Articular chondrocyte of knee joint (primary cell): ENCODE results near the gene CTSE. TPM values are rescaled to one million over a fixed set of nuclear protein-coding genes. Genes with fewer than 3 reads are reported as not detected.

ENCODE experiments used
- total RNA-seq: library from RNA; depleted of rRNA; stranded (reverse); fragments of >200 nt; gene quantifications from 2 replicates; pipeline ENCODE4 v1.2.3, GENCODE V29; 2012

The CTSE gene
- total RNA-seq: not detected in 2 replicates

DNA sequence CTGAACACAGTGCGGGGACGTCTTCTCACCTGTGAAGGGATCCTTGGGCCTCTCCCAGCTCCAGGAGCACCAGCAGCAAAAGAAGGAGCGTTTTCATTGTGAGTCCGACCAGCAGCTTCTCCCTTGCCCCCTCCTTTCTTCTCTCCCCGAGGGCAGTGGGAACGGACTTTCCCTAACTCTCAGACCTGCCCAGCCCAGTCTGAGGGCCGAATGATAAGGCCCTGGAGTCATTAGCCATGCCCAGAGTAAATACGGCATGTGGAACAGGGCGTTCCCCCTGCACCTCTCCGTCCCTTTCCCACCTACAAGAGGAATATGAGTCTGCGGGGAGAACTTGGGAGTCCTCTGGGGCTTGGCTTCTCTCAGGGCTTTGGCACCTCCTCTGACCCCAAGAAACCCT, at the start of gene CTSE:
TSS of gene CTSE (minus strand) at position 201 of the 400 bp plus-strand sequence. CDS start at position 97, 104 bp downstream.

DNA sequence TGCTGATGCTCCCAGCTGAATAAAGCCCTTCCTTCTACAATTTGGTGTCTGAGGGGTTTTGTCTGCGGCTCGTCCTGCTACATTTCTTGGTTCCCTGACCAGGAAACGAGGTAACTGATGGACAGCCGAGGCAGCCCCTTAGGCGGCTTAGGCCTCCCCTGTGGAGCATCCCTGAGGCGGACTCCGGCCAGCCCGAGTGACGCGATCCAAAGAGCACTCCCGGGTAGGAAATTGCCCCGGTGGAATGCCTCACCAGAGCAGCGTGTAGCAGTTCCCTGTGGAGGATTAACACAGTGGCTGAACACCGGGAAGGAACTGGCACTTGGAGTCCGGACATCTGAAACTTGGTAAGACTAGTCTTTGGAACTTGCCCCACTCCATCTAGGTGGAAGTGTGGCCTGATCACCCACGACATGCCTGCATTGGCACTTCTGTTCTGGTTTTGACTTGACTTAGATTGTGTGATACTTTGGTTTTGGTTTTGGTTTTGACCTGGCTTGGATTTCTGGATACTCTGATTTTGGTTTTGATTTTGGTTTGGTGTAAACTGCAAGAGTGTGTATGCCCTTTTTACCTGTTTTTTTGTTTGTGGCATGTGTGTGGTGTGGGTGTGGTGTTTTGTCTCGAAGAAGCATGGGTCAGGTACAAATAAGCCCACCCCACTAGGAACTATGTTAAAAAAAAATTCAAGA, 29.4 kb upstream of the CTSE start, which contains the start of gene RHEX:
TSS of gene RHEX (plus strand) at position 255 of the 692 bp plus-strand sequence. CDS start 44,656 bp downstream, outside the sequence.

DNA sequence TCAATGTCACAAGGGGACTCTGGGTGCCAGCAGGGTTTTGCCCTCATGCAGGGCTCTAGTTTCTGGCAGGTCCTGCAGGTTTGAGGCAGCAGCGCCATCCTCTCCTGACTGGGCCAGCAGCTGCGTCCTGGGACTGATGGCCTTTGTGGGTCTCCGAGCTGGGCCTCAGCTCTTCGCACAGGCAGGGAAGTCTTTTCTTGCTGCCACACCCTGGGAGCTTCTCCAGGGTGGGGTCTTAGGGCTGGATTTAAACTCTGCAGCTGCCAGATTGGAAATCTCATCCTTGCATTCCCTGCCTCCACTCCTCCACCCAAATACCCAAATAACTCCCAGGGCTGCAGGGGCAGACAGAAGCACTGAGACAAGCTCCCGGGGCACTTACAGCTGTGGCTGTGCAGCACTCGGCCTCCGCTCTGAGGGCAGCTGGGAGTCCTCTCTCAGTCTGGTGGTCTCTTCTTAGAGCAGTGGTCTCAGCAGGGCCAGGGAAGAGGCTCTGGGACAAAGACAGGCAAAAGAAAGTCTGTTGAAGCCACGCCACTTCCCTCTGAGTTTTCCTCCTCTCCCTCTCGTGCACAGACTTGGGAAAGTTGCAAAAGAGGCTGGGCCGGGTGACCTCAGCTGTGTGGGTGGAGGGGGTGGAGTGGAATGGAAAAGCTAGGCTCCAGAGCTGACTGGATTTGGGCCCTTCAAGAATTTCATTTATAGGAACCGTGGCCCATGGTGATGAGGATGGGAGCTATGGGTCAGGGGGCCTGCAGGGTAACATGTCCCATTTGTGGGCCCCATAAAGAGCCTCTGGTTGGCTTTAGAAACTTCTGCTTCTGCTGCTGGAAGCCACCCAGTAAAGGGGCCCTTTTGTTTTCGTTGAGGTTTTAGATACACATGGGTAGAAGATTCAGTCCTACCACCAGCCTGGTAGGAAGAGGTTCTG, 20.6 kb downstream of the CTSE start, which contains the start of gene RAB7B:
TSS of gene RAB7B (minus strand) at position 525 of the 931 bp plus-strand sequence. CDS start 9,260 bp downstream, outside the sequence.

Other genes with a start within 250 kb of the CTSE start
- 30.6 and 36.5 TPM in 2 replicates for gene RAB29, start 248.4 kb downstream of the CTSE start, total RNA-seq
- 25.7 and 30.3 TPM in 2 replicates for gene SLC41A1, start 210.7 kb downstream of the CTSE start, total RNA-seq
- 0.11 TPM in 1 of 2 replicates, not detected in the other for gene PM20D1, start 173.8 kb downstream of the CTSE start, total RNA-seq
- under 0.01 TPM in 1 of 2 replicates, not detected in the other for gene SLC26A9, start 80.4 kb downstream of the CTSE start, total RNA-seq
- gene RAB7B, start 20.5 kb downstream of the CTSE start, total RNA-seq: 11.6 and 19.9 TPM in 2 replicates
- not detected in 2 replicates for gene RHEX, start 29.3 kb upstream of the CTSE start, total RNA-seq
- not detected in 2 replicates for gene AVPR1B, start 93.5 kb upstream of the CTSE start, total RNA-seq
- gene FAM72A, start 178.9 kb upstream of the CTSE start, total RNA-seq: 1.8 and 2.0 TPM in 2 replicates
- gene SRGAP2, start 179.6 kb upstream of the CTSE start, total RNA-seq: 67.7 and 71.9 TPM in 2 replicates